Esophagus squamous epithelium (tissue), 5 donors: ENCODE data around the gene NEMP2. TPM values are rescaled to one million over a fixed set of nuclear protein-coding genes. Genes with fewer than 3 reads are reported as not detected.
A peak's percentile ranks its signal among the peaks of the same experiment; 100 is the strongest.

Experiments used
- DNase-seq: peaks from one replicate; lab custom pipeline; 2025; lab: John Stamatoyannopoulos, UW
- H3K27ac ChIP-seq, 4 donors: fragments of 200-600 bp; sonication (generic); one replicate each; pipeline ENCODE4 v1.5.1; 2016 to 2019; ENCODE audit warnings: mild to moderate bottlenecking in 1 of 4
- H3K27me3 ChIP-seq, 4 donors: fragments of 200-600 bp; sonication (generic); 1 replicate in 3 of 4; 2 replicates in 1 of 4; pipeline versions ENCODE4 v1.5.1 to v1.6.0; 2017 to 2021; ENCODE audit warnings: antibody characterized with exemption in 1 of 4
- H3K36me3 ChIP-seq, 3 donors: fragments of 200-600 bp; sonication (generic); one replicate each; pipeline ENCODE4 v1.5.1; 2016 to 2019
- H3K4me1 ChIP-seq, 3 donors: fragments of 200-600 bp; sonication (generic); one replicate each; pipeline ENCODE4 v1.5.1; 2017 to 2019
- H3K4me3 ChIP-seq, 4 donors: fragments of 200-600 bp; sonication (generic); 1 replicate in 3 of 4; 2 replicates in 1 of 4; pipeline ENCODE4 v1.5.1; 2016 to 2019; ENCODE audit warnings: mild to moderate bottlenecking in 2 of 4, moderate library complexity in 1 of 4
- H3K9me3 ChIP-seq, 3 donors: fragments of 200-600 bp; sonication (generic); one replicate each; pipeline ENCODE4 v1.5.1; 2016 to 2019
- CTCF ChIP-seq, 6 experiments: fragments of 450-650 bp in 4 of 6; fragments of 200-600 bp in 2 of 6; sonication (generic) in 2 of 6; IDR thresholded peaks; one replicate each; pipeline ENCODE4 v1.5.1; 2016 to 2019; ENCODE audit warnings: antibody characterized with exemption in 6 of 6, mild to moderate bottlenecking in 4 of 6, moderate library complexity in 4 of 6
- POLR2A ChIP-seq, 4 donors: fragments of 450-650 bp; IDR thresholded peaks; one replicate each; pipeline ENCODE4 v1.6.1; 2017; ENCODE audit warnings: antibody characterized with exemption in 4 of 4, mild to moderate bottlenecking in 4 of 4, moderate library complexity in 3 of 4
- WGBS, 2 donors: methylation state at CpG; one replicate each; pipeline ENCODE4 v1.1.5; 2018; 5-methylcytosine and 5-hydroxymethylcytosine counted together
- intact Hi-C: fragments of 100-400 bp; cut with DNase I; formaldehyde crosslinking; loops from one replicate; pipeline ENCODE4 v1.15.0; 2022
- total RNA-seq, 4 donors: library from RNA; depleted of rRNA; stranded (reverse); fragments of >200 nt; gene quantifications; one replicate each; pipeline ENCODE4 v1.1.0, GENCODE V29; 2016
- donor health status: DM: yes; HTN: yes; CAD: no.

Gene NEMP2
- 1 to 10 TPM; 1.0 to 2.7 (median 2.0) TPM for total RNA-seq

GRCh38 chr2:190534310-190535120 is at the start of gene NEMP2:
Gene NEMP2, minus strand, starts transcription at chr2:190534722. Its CDS starts 67 bp downstream, at chr2:190534655.
- 0% methylated on average over 8 to 13 of the region's 92 CpGs for WGBS, 2 donors
- peaks cover 0 to 21% (median 5%) of the 10 kb centered on the region in 3 donors for H3K9me3 ChIP-seq
- DNase-seq: peak; percentile 24
- peaks cover 0 to 53% (median 14%) of the 10 kb centered on the region in 3 donors for H3K4me1 ChIP-seq
- H3K36me3 ChIP-seq: no peaks in the 10 kb centered on the region
- TF ChIP-seq POLR2A (IDR thresholded peaks at IDR 0.05): peak in 2 of 4 donors; percentile 45 to 77
- TF ChIP-seq CTCF (IDR thresholded peaks at IDR 0.05): peak in 2 of 6 experiments; percentile 12 to 18
- H3K4me3 ChIP-seq: peak within 1 kb of the TSS; percentile 56 to 74 (median 68)
- intact Hi-C loops: loop anchor here (10.0 kb wide), 1 partner anchor 100 kb away; no protein-coding TSS in a partner anchor
- peak within 1 kb of the TSS; percentile 93 to 98 (median 95) for H3K27ac ChIP-seq
- H3K27me3 ChIP-seq: no peaks in the 10 kb centered on the region

GRCh38 chr2:190583507-190584337 is 49.2 kb upstream of the NEMP2 start:
- no peak for TF ChIP-seq POLR2A (IDR thresholded peaks at IDR 0.05)
- no peak for TF ChIP-seq CTCF (IDR thresholded peaks at IDR 0.05)
- intact Hi-C loops: no loop called here
- WGBS, 2 donors: 69 to 77% methylated on average over 4 of the region's 4 CpGs
- H3K4me1 ChIP-seq: peaks cover 0 to 39% (median 12%) of the 10 kb centered on the region in 3 donors
- no peak overlapping the region for H3K4me3 ChIP-seq
- no peaks in the 10 kb centered on the region for H3K36me3 ChIP-seq
- no peak for DNase-seq
- H3K27ac ChIP-seq: peak overlapping the region in 1 of 4 donors; percentile 30
- H3K27me3 ChIP-seq: no peaks in the 10 kb centered on the region
- H3K9me3 ChIP-seq: no peaks in the 10 kb centered on the region

- no peaks in the 10 kb centered on the region for H3K27me3 ChIP-seq
- H3K4me3 ChIP-seq: no peak overlapping the region
- H3K4me1 ChIP-seq: peaks cover 0 to 47% (median 20%) of the 10 kb centered on the region in 3 donors
- H3K27ac ChIP-seq: peak overlapping the region in 2 of 4 donors; percentile 3 to 30
- no peak for DNase-seq
- no peak for TF ChIP-seq CTCF (IDR thresholded peaks at IDR 0.05)
- no peak for TF ChIP-seq POLR2A (IDR thresholded peaks at IDR 0.05)
- WGBS, 2 donors: 47 to 62% methylated on average over 5 to 6 of the region's 6 CpGs
- intact Hi-C loops: no loop called here
- no peaks in the 10 kb centered on the region for H3K36me3 ChIP-seq
- H3K9me3 ChIP-seq: no peaks in the 10 kb centered on the region
Observed at GRCh38 chr2:190582736-190583506, 48.4 kb upstream of the NEMP2 start.

- no peaks in the 10 kb centered on the region for H3K36me3 ChIP-seq
- intact Hi-C loops: no loop called here
- no peak for DNase-seq
Observed at GRCh38 chr2:190582019-190582418, 47.5 kb upstream of the NEMP2 start.

More at GRCh38 chr2:190582019-190582418, 47.5 kb upstream of the NEMP2 start:
- Histone ChIP-seq H3K9me3 (no peaks in the 10 kb centered on the region), H3K27me3 (no peaks in the 10 kb centered on the region), H3K4me3 (no peak overlapping the region), H3K27ac (no peak overlapping the region), H3K4me1 (peaks cover 0 to 56% (median 26%) of the 10 kb centered on the region in 3 donors)
- 86 to 88% methylated on average over 3 of the region's 3 CpGs for WGBS, 2 donors
- TF ChIP-seq CTCF (IDR thresholded peaks at IDR 0.05): no peak
- TF ChIP-seq POLR2A (IDR thresholded peaks at IDR 0.05): no peak
